Measurements from ENCODE around the gene SDK2. TPM values are rescaled to one million over a fixed set of nuclear protein-coding genes. Genes with fewer than 3 reads are reported as not detected.

The SDK2 gene
- polyA plus RNA-seq, 3 donors from 2014 or later = not detected

DNA sequence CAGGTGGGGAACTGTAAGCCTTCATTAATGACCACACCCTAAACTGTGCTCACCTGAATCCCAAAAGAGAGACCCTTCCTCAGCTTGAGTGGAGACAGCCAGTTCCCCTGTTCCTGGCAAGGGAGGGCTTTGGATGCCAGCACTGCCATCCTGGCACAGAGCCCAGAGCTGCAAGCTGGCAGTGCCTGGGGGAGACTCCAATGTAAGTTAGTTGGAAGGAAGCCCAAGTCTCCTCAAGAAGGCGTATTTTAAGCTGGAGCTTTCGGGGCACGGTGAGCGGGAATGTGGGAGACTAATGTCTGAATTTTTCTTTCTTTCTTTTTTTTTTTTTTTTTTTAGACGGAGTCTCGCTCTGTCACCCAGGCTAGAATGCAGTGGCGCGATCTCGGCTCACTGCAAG lies 337.1 kb downstream of the SDK2 start:
- peaks cover 2 to 10% (median 2%) of the 10 kb centered on the region in 3 donors for H3K27me3 Mint-ChIP-seq (ENCODE audit: low read depth in 3 of 3)
- no peaks in the 10 kb centered on the region for H3K36me3 Mint-ChIP-seq
- H3K27ac Mint-ChIP-seq = no peak overlapping the region
- H3K4me3 Mint-ChIP-seq = no peak overlapping the region
- H3K9me3 Mint-ChIP-seq = no peaks in the 10 kb centered on the region
- no peak for DNase-seq
- peaks cover 10 to 14% of the 10 kb centered on the region in 2 donors for H3K4me1 Mint-ChIP-seq

DNA sequence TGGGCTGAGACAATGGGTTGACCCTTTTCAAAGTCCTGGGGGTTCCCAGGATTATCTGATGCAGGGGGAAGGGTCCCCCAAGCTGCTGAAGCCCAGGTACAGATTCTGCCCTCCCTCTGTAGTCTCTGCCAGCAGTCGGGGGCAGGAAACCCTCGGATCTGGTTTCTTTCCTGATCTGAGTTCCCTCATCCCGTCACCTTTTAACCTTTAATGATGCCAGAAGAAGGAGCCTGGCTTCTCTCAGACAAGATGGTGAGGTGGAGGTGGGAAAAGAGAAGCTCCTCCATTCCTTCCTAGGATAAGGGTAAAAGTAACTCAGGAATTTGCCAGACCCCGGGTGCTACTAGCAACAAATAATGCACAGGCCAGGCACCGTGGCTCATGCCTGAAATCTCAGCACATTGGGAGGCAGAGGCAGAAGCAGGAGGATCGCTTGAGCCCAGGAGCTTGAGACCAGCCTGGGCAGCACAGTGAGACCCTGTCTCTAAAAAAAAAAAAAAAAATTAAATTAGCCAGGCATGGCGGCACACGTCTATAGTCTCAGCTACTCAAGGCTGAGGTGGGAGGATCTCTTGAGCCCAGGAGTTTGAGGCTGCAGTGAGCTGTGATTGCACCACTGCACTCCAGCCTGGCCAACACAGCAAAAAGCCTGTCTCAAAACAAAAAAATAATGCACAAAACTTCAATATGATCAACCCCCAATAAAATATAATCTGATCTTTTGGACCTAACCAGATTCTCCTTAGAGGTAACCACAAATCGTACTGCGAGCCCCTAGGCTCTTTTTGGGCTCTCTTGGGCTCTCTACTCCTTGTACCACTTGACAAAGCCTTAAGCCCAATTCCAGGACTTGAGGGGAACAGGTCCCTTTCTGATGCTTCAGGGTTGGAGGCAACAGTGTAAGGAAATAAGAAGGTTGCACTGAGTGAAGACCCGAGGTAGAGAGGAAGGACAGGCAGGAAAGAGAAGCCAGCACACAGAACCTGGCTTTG lies 338.1 kb downstream of the SDK2 start:
- peaks cover 10 to 14% of the 10 kb centered on the region in 2 donors for H3K4me1 Mint-ChIP-seq
- H3K27me3 Mint-ChIP-seq (ENCODE audit: low read depth in 3 of 3) = peaks cover 2 to 10% (median 5%) of the 10 kb centered on the region in 3 donors
- H3K27ac Mint-ChIP-seq = no peak overlapping the region
- no peak for DNase-seq
- H3K36me3 Mint-ChIP-seq = no peaks in the 10 kb centered on the region
- H3K4me3 Mint-ChIP-seq = no peak overlapping the region
- no peaks in the 10 kb centered on the region for H3K9me3 Mint-ChIP-seq

DNA sequence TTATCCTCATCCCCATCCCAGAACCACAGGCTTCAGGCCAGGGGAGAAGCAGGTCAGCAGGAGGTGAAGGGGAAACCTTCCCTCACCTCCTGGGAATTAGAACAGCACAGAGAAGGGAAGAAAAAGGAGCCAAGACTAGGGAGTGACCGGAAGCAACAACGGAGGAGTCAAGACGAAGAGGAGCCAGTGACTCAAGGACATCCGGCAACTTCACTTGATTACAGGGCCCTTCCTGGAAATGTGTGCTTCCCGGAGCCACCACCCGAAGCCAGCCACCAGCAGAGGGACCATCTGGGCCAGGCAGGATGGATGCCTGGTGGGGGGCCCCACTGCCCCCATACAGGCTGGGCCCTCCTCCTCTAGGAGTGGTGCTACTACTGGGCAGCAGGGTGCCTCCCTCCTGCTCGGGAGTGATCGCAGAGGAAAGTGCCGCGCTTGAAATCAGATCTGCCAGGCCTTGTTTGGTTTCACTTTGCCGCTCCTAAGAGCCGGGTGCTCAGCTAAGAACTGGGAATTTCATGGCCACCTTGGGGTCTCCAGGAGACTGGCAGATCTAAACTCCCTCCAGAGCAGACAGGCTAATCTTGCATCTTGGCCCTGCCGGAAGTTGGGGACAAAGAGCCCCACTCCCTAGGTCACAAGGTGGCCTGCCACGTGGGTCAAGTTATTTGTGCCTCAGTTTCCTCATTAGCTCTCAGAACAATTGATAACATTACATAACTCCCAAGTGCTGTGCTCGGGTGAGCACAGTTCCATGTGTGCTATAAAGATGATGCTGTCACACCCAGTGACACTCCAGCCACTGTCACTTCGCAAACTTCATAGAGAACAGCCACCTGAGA lies 339.1 kb downstream of the SDK2 start:
- H3K27ac Mint-ChIP-seq = no peak overlapping the region
- no peaks in the 10 kb centered on the region for H3K36me3 Mint-ChIP-seq
- peak overlapping the region in 2 of 5 donors; percentile 25 to 48 for H3K4me3 Mint-ChIP-seq
- H3K4me1 Mint-ChIP-seq = peaks cover 5 to 11% of the 10 kb centered on the region in 2 donors
- H3K9me3 Mint-ChIP-seq = no peaks in the 10 kb centered on the region
- H3K27me3 Mint-ChIP-seq (ENCODE audit: low read depth in 3 of 3) = peaks cover 2 to 5% (median 5%) of the 10 kb centered on the region in 3 donors
- no peak for DNase-seq

DNA sequence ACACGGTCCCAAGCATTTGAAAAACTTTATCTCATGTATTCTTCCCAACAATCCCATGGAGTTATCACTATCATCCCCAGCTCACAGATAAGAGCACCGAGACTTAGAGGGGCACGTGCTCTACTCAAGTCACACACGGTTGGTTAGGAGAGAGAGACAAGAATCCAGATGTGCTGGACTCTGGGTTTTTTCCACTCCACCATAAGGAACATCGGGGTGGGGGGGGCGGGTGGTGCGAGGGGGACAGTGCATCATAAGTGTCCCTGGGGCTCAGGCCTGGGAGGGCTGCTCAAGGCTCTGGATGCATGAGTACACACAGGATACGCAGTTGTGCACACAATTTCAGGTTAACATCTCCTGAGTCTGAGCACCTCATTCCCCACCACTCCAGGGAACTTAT lies 339.8 kb downstream of the SDK2 start:
- Mint-ChIP-seq H3K4me1 (peaks cover 0 to 3% of the 10 kb centered on the region in 2 donors), H3K27ac (no peak overlapping the region), H3K4me3 (no peak overlapping the region), H3K9me3 (no peaks in the 10 kb centered on the region), H3K27me3 (ENCODE audit: low read depth in 3 of 3) (peaks cover 2 to 5% (median 4%) of the 10 kb centered on the region in 3 donors), H3K36me3 (no peaks in the 10 kb centered on the region)
- no peak for DNase-seq

DNA sequence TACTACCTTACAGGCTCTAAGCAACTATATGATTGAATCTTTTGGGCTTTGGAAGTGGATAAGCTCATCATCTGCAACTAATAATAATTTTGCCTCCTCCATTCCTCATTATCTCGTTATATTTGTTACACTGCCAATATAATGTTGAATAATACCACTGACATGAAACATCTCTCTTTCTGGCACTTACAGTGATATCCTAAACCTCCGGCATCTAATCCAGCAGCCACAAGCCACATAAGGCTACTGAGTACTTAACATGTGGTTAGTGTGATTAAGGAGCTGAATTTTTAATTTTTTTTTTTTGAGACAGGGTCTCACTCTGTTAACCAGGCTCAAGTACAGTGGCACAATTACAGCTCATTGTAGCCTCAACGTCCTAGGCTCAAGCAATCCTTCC lies 342.1 kb downstream of the SDK2 start:
- H3K27me3 Mint-ChIP-seq (ENCODE audit: low read depth in 3 of 3) = peaks cover 2 to 6% (median 3%) of the 10 kb centered on the region in 3 donors
- H3K4me1 Mint-ChIP-seq = no peaks in the 10 kb centered on the region
- H3K9me3 Mint-ChIP-seq = no peaks in the 10 kb centered on the region
- H3K4me3 Mint-ChIP-seq = no peak overlapping the region
- H3K27ac Mint-ChIP-seq = no peak overlapping the region
- no peaks in the 10 kb centered on the region for H3K36me3 Mint-ChIP-seq
- no peak for DNase-seq

DNA sequence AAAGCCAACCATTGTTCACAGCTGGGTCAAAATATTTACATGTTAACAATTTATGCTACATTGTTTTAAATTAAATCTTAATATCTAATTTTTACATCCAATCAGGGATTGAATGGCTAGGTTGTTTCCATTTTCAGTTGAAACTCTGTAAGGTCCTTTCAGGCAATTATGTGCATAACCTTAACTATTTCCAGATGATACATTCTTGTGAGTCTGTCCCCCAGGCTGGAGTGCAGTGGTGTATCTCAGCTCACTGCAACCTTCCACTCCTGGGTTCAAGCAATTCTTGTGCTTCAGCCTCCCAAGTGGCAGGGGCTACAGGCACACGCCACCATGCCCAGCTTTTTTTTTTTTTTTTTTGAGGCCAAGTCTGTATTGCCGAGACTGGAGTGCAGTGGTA lies 342.9 kb downstream of the SDK2 start:
- DNase-seq = no peak
- Mint-ChIP-seq H3K27me3 (ENCODE audit: low read depth in 3 of 3) (peaks cover 2 to 7% (median 3%) of the 10 kb centered on the region in 3 donors), H3K27ac (no peak overlapping the region), H3K4me3 (no peak overlapping the region), H3K9me3 (no peaks in the 10 kb centered on the region), H3K4me1 (no peaks in the 10 kb centered on the region), H3K36me3 (no peaks in the 10 kb centered on the region)

DNA sequence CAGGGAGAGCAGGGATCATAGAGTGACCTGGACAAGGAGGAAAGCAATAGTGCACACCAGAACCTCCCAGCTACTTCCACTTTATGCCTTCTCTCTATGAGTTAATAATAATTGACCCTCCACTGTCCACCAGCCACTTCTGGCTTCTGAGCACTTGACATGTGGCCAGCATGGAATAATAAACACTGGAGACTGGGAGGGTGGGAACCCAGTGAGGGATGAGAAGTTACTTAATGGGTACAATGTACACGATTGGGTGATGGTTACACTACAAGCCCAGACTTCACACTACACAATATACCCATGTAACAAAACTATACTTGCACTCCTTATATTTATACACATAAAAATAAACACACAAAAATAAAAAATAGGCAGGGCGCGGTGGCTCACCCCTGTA lies 343.9 kb downstream of the SDK2 start:
- no peak overlapping the region for H3K27ac Mint-ChIP-seq
- H3K4me1 Mint-ChIP-seq = no peaks in the 10 kb centered on the region
- H3K36me3 Mint-ChIP-seq = no peaks in the 10 kb centered on the region
- no peaks in the 10 kb centered on the region for H3K9me3 Mint-ChIP-seq
- peaks cover 2 to 7% (median 3%) of the 10 kb centered on the region in 3 donors for H3K27me3 Mint-ChIP-seq (ENCODE audit: low read depth in 3 of 3)
- no peak overlapping the region for H3K4me3 Mint-ChIP-seq
- no peak for DNase-seq

DNA sequence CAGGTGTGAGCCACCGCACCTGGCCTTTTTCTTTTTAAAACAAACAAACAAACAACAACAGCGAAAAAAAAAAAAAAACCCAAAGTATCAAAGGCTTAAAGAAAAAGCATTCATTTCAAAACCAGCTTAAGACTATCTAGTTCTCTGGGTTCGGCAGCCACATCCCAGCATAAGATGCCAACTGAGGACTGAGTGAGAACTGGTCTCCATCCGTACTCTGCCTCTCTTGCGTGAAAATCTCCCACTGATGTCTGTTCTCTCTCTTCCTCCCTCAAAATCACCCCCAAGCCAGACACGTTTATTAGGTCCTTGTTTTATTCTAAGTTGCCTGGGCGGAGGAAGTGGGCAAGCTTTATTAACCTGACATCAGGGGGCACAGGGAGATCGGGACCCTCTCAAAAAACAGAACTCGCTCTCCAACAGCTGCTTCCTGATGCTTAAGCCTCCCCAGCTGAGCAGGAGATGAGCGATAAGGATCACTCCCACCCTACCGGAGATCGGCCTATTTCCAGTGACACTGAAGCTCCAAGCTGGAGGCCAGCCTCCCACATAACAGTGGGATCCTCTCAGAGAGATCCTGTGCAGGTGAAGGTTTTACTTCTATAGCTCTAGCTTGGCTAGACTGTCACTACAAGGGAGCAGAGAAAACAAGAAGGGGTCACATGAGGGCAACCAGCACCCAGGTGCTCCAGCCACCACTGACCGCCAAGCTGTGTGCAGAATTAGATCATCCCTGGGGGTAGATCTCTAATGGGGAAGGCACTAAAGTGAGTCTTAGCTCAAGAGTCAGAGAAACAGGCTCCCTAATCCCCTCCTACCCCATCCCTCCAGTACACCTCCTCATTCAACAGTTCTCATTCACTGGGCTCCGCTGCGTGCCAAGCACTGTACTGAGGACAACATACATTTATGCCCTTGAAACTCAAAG lies 346.0 kb downstream of the SDK2 start:
- DNase-seq = no peak
- no peaks in the 10 kb centered on the region for H3K9me3 Mint-ChIP-seq
- H3K27me3 Mint-ChIP-seq (ENCODE audit: low read depth in 3 of 3) = peaks cover 0 to 10% (median 5%) of the 10 kb centered on the region in 3 donors
- no peak overlapping the region for H3K27ac Mint-ChIP-seq
- H3K4me1 Mint-ChIP-seq = no peaks in the 10 kb centered on the region
- no peaks in the 10 kb centered on the region for H3K36me3 Mint-ChIP-seq
- H3K4me3 Mint-ChIP-seq = no peak overlapping the region

DNA sequence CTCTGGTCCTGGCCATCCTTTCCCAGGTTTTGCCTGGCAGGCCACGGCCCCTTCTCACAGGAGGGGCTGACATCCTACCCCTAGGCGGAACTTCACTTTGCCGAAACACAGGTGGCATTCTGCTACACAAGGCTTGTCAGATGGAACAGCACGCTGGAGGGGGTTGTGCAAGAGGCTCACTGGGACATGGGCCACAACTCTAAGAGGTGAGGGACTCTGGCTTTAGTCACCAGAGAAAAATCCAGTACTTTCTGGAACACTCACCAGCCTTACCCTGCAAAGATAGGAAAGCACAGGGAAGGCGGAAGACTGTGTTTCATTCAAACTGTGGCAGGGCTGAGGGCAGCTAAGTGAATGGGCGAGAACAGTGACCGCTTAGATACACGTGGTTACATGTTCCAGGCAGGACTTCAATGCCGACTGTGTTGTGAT lies 350.7 kb downstream of the SDK2 start:
- Mint-ChIP-seq H3K27ac (peak overlapping the region in 2 of 6 donors; percentile 19 to 23), H3K4me3 (no peak overlapping the region), H3K36me3 (no peaks in the 10 kb centered on the region), H3K27me3 (ENCODE audit: low read depth in 3 of 3) (peaks cover 0 to 9% (median 3%) of the 10 kb centered on the region in 3 donors), H3K4me1 (peaks cover 18 to 21% of the 10 kb centered on the region in 2 donors), H3K9me3 (no peaks in the 10 kb centered on the region)
- DNase-seq = no peak

DNA sequence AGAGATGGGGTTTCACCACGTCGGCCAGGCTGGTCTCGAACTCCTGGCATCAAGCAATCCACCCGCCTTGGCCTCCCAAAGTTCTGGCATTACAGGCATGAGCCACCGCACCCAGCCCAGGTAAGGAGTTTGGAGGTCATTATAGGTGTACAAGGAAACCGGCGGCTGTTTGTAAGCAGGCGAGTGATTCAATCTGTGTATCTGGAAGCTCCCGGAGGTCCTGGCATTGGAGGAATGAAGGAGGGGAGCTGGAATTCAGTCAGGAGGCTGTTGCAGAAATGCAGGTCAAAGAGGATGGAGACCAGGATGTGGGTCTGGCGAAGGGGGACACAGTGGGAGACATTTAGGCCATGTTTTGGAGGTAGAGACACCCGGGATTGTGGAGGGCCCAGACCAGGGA lies 351.2 kb downstream of the SDK2 start:
- Mint-ChIP-seq H3K4me1 (peaks cover 18 to 21% of the 10 kb centered on the region in 2 donors), H3K27ac (no peak overlapping the region), H3K9me3 (no peaks in the 10 kb centered on the region), H3K36me3 (no peaks in the 10 kb centered on the region), H3K4me3 (no peak overlapping the region), H3K27me3 (ENCODE audit: low read depth in 3 of 3) (peaks cover 0 to 7% (median 3%) of the 10 kb centered on the region in 3 donors)
- no peak for DNase-seq

DNA sequence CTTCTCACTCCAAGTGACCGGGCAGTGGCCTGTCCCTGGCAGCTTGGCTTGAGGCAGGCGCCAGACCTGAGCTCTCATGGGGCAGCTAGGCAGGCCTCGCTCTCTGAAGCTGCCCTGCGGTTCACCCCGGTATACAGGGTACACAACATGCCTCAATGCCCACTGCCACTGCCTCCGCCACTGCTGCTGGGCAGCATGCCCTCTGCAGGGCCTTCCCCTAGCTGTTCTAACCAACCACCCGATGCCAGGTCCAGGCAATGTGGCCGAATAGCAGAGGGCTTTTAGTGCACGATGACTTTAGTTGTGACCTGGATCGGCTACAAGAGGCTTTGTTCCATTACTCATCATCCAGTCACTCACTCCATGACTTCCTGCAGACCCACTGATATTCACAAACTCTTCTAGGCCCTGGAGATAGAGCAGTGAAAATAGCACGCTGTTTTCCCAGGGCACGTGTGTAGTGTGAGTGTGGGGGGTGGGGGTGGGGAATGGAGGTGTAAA lies 352.2 kb downstream of the SDK2 start:
- no peak for DNase-seq
- H3K9me3 Mint-ChIP-seq = no peaks in the 10 kb centered on the region
- H3K36me3 Mint-ChIP-seq = no peaks in the 10 kb centered on the region
- H3K27me3 Mint-ChIP-seq (ENCODE audit: low read depth in 3 of 3) = peaks cover 2 to 7% (median 3%) of the 10 kb centered on the region in 3 donors
- peak overlapping the region in 1 of 5 donors; percentile 35 for H3K4me3 Mint-ChIP-seq
- H3K27ac Mint-ChIP-seq = no peak overlapping the region
- H3K4me1 Mint-ChIP-seq = peaks cover 18 to 21% of the 10 kb centered on the region in 2 donors

DNA sequence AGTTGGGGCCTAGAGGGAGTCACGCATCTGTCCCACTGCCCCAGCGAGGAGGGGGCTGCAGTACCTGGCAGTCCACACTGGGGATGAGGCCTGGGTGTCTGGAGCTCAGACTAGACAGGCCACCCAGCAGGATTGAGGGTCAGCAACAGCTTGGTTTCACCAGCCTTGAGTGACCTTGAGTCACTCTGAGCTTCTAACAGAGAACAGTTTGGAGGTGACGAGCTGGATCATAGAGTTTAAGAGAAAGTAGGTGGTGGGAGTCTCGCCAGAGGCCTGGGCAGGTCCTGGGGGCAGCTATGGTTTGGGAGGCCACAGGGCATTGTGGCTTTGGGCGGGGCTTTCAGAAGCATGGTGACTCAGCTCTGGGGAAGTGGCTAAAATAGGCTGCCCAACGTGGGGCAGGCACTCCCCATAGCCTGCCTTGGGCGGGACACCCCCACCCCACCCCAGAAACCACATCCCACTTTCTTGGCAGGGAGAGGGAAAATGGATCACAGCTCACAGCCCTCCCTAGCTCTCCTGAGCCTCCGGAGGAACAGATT lies 352.9 kb downstream of the SDK2 start:
- peaks cover 2 to 4% (median 3%) of the 10 kb centered on the region in 3 donors for H3K27me3 Mint-ChIP-seq (ENCODE audit: low read depth in 3 of 3)
- H3K27ac Mint-ChIP-seq = peak overlapping the region; percentile 16 to 55 (median 42)
- no peaks in the 10 kb centered on the region for H3K9me3 Mint-ChIP-seq
- no peak for DNase-seq
- no peaks in the 10 kb centered on the region for H3K36me3 Mint-ChIP-seq
- peaks cover 18 to 21% of the 10 kb centered on the region in 2 donors for H3K4me1 Mint-ChIP-seq
- H3K4me3 Mint-ChIP-seq = peak overlapping the region; percentile 15 to 72 (median 50)

All from immature natural killer cell (primary cell).